AG09309 (cell line): Measurements from ENCODE around the gene CSNK1G2.

Experiments
- DNase-seq: peaks from one replicate; pipeline ENCODE4 v3.0.0-alpha.2; 2010; ENCODE audit warnings: low read depth
- H3K4me3 ChIP-seq: 2 replicates; pipeline ENCODE4 v1.5.1; 2011; ENCODE audit warnings: mild to moderate bottlenecking, low read depth, low read length, moderate library complexity; ENCODE audit not compliant: control insufficient read depth
- CTCF ChIP-seq: IDR thresholded peaks from 2 replicates; pipeline ENCODE4 v1.5.1; 2011; ENCODE audit warnings: mild to moderate bottlenecking, low read depth, low read length, inconsistent platforms; ENCODE audit not compliant: insufficient read depth, control insufficient read depth; ENCODE audit errors: missing control alignments

CSNK1G2 gene

GRCh38 chr19:2015608-2015950, 74.6 kb downstream of the CSNK1G2 start, which contains the start of gene BTBD2:
BTBD2 (minus strand) TSS chr19:2015714; CDS start chr19:2015703, 11 bp downstream.
- peak; percentile 52 for DNase-seq
- no peak for TF ChIP-seq CTCF
- peak within 1 kb of the TSS; percentile 86 for H3K4me3 ChIP-seq

GRCh38 chr19:2016041-2016807, 75.3 kb downstream of the CSNK1G2 start:
- H3K4me3 ChIP-seq = peak overlapping the region; percentile 37
- peak; percentile 49 for DNase-seq
- no peak for TF ChIP-seq CTCF

GRCh38 chr19:2018752-2019151, 77.8 kb downstream of the CSNK1G2 start:
- no peak for TF ChIP-seq CTCF
- H3K4me3 ChIP-seq = no peak overlapping the region
- no peak for DNase-seq

GRCh38 chr19:2021453-2022140, 80.6 kb downstream of the CSNK1G2 start:
- no peak overlapping the region for H3K4me3 ChIP-seq
- no peak for DNase-seq
- no peak for TF ChIP-seq CTCF

- TF ChIP-seq CTCF = no peak
- H3K4me3 ChIP-seq = no peak overlapping the region
- DNase-seq = no peak
Observed at GRCh38 chr19:2022289-2022688, 81.3 kb downstream of the CSNK1G2 start.

GRCh38 chr19:2026770-2027169, 85.8 kb downstream of the CSNK1G2 start:
- TF ChIP-seq CTCF = no peak
- H3K4me3 ChIP-seq = no peak overlapping the region
- DNase-seq = no peak
